Measurements from ENCODE around the gene KCNQ1.

DNA sequence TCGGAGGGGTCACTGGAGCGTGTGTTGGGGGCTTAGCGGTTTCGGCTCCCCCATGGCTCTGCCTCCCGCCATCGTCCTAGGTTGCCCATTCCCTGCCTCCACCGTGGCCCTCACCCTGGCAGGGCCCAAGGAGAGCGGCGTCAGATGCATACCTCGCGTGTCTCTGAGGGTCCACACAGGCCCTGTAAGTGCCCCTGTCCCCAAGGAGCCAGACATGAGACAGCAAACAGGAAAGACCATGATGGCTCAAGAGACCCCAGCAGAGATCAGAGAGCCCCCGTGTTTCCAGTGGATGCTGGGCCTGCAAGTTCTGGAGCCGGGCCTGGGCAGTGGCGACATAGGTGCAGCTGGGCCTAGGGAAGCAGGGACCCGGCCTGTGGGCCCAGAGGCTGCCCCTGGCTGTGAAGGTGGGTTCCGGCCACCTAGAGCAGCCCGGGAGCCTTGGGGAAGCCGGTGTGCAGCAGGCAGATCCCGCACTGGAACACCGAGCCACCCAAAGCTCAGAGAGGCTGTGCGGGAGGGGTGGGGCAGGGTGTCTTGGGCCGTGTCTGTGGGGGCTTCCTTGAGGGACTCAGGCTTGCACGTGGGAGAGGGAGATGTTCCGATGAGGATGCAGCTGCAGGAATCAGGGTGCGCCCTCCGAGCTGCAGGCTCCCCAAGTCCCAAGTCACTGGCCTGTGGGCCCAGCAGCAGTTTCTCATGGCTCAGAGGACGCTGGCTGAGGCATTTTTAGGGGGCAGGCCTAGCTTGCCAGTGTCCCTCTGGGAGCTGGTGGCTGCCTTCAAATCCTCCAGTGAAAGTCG lies 128.6 kb downstream of the KCNQ1 start:
- no peak for TF ChIP-seq RELA (CRISPR knock-in tag; IDR thresholded peaks at IDR 0.05; ENCODE audit: borderline replicate concordance)
- TF ChIP-seq, protein P1, sequence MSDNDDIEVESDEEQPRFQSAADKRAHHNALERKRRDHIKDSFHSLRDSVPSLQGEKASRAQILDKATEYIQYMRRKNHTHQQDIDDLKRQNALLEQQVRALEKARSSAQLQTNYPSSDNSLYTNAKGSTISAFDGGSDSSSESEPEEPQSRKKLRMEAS (CRISPR knock-in tag; IDR thresholded peaks at IDR 0.05), result no peak
- TF ChIP-seq IRF1 (CRISPR knock-in tag; IDR thresholded peaks at IDR 0.05), result no peak
- TF ChIP-seq, protein P2, sequence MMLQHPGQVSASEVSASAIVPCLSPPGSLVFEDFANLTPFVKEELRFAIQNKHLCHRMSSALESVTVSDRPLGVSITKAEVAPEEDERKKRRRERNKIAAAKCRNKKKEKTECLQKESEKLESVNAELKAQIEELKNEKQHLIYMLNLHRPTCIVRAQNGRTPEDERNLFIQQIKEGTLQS (CRISPR knock-in tag; conservative IDR thresholded peaks at IDR 0.05), result no peak
- no peak for TF ChIP-seq CBFB (CRISPR knock-in tag; IDR thresholded peaks at IDR 0.05; ENCODE audit: low read depth)

Measured in WTC11 (cell line).